Neural progenitor cell (in vitro differentiated cells): ENCODE measurements around the gene LKAAEAR1.

Experiments used
- CTCF ChIP-seq: fragments of 200-600 bp; sonication (generic); IDR thresholded peaks from 2 replicates; pipeline ENCODE4 v1.5.1; 2017; ENCODE audit warnings: antibody characterized with exemption, mild to moderate bottlenecking
- EZH2 ChIP-seq: fragments of 200-600 bp; sonication (generic); IDR thresholded peaks from 2 replicates; pipeline ENCODE4 v1.6.1; 2017; ENCODE audit warnings: antibody characterized with exemption, mild to moderate bottlenecking, moderate library complexity
- EZH2phosphoT487 ChIP-seq: fragments of 200-600 bp; sonication (generic); IDR thresholded peaks from 2 replicates; pipeline ENCODE4 v1.6.1; 2017; ENCODE audit warnings: antibody characterized with exemption

- TF ChIP-seq CTCF (no peak), EZH2phosphoT487 (no peak), EZH2 (no peak)
These were observed 33.2 kb downstream of the LKAAEAR1 start for GRCh38 chr20:64051033-64051452.
